Brain microvascular endothelial cell (primary cell): Measurements from ENCODE around the gene MXRA7.

Experiments
- DNase-seq: peaks from one replicate; pipeline ENCODE4 v3.0.0-alpha.2; 2020
- H3K27ac ChIP-seq: fragments of 250-450 bp; sonication (Bioruptor Pico); 2 replicates; pipeline ENCODE4 v1.5.1; 2020; ENCODE audit warnings: mild to moderate bottlenecking, moderate library complexity
- H3K27me3 ChIP-seq: fragments of 250-450 bp; sonication (Bioruptor Pico); replicated peaks from 2 replicates; pipeline ENCODE4 v1.5.1; 2020; ENCODE audit warnings: mild to moderate bottlenecking
- H3K36me3 ChIP-seq: fragments of 250-450 bp; sonication (Bioruptor Pico); replicated peaks from 2 replicates; pipeline ENCODE4 v1.5.1; 2020; ENCODE audit warnings: mild to moderate bottlenecking
- H3K4me3 ChIP-seq: 2 replicates; pipeline ENCODE4 v1.5.1; 2011; ENCODE audit warnings: low read depth, mild to moderate bottlenecking, control low read depth, low read length, moderate library complexity
- CTCF ChIP-seq: IDR thresholded peaks from 2 replicates; pipeline ENCODE4 v1.5.1; 2011; ENCODE audit warnings: low read depth, mild to moderate bottlenecking, moderate library complexity, low read length, control low read depth, inconsistent platforms; ENCODE audit errors: missing control alignments
- in situ Hi-C: cut with HindIII; loops from 2 replicates; pipeline ENCODE4 v1.10.0; 2017; ENCODE audit warnings: low sequenced_read_pairs, low pct_ligation_motif_present

The MXRA7 gene

GRCh38 chr17:76688165-76688622 lies 22.6 kb downstream of the MXRA7 start:
- Histone ChIP-seq H3K27me3 (no peaks in the 10 kb centered on the region), H3K4me3 (no peak overlapping the region), H3K36me3 (peaks cover 26% of the 10 kb centered on the region), H3K27ac (peak overlapping the region; percentile 63)
- TF ChIP-seq CTCF: peak; percentile 17
- in situ Hi-C loops: no loop called here
- no peak for DNase-seq

GRCh38 chr17:76687298-76688164 lies 23.2 kb downstream of the MXRA7 start:
- DNase-seq: no peak
- Histone ChIP-seq H3K36me3 (peaks cover 33% of the 10 kb centered on the region), H3K27me3 (no peaks in the 10 kb centered on the region), H3K27ac (no peak overlapping the region), H3K4me3 (no peak overlapping the region)
- TF ChIP-seq CTCF: no peak
- in situ Hi-C loops: no loop called here

GRCh38 chr17:76686538-76687297 lies 24.0 kb downstream of the MXRA7 start:
- in situ Hi-C loops: no loop called here
- Histone ChIP-seq H3K4me3 (no peak overlapping the region), H3K36me3 (peaks cover 34% of the 10 kb centered on the region), H3K27ac (no peak overlapping the region), H3K27me3 (no peaks in the 10 kb centered on the region)
- DNase-seq: no peak
- no peak for TF ChIP-seq CTCF

- in situ Hi-C loops: no loop called here
- H3K27ac ChIP-seq: no peak overlapping the region
- H3K36me3 ChIP-seq: peaks cover 34% of the 10 kb centered on the region
- no peak overlapping the region for H3K4me3 ChIP-seq
- DNase-seq: no peak
- no peaks in the 10 kb centered on the region for H3K27me3 ChIP-seq
- no peak for TF ChIP-seq CTCF
Measured at GRCh38 chr17:76685846-76686245, 24.9 kb downstream of the MXRA7 start.

GRCh38 chr17:76685366-76685765 lies 25.4 kb downstream of the MXRA7 start:
- TF ChIP-seq CTCF: no peak

More at GRCh38 chr17:76685366-76685765, 25.4 kb downstream of the MXRA7 start:
- no peak overlapping the region for H3K4me3 ChIP-seq
- no peaks in the 10 kb centered on the region for H3K27me3 ChIP-seq
- H3K27ac ChIP-seq: no peak overlapping the region
- no peak for DNase-seq
- peaks cover 34% of the 10 kb centered on the region for H3K36me3 ChIP-seq
- in situ Hi-C loops: no loop called here
